Activated CD8-positive, alpha-beta memory T cell treated with anti-CD3 and anti-CD28 coated beads, Interleukin-2, amount 50 U/mL, for 4 hours (primary cell): ENCODE data around the gene CCDC82.

Experiments used
- DNase-seq: peaks from one replicate; pipeline ENCODE4 v3.0.0-alpha.2; 2020

Gene CCDC82

GRCh38 chr11:96358321-96358720 lies 31.4 kb downstream of the CCDC82 start:
- DNase-seq = no peak

- no peak for DNase-seq
Measured at GRCh38 chr11:96357794-96358193, 31.9 kb downstream of the CCDC82 start.

DNA sequence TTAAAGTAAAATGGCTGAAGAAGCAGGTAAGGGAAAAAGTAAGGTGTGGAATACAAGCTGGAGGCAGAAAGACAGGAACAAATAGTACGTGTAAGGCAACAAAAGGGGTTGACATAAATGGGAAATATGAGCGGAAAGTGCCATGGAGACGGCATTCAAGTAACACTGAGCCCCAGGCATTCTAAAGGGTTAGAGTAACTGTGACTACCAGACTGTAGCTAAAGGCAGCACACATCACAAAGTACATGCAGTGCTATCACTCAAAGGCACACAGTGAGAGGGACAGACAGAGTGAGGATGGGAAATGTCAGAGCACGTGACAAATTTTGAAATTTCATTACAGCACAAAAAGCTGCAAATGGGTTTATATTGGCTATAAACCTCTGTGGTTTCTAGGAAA lies 32.9 kb downstream of the CCDC82 start:
- no peak for DNase-seq

DNA sequence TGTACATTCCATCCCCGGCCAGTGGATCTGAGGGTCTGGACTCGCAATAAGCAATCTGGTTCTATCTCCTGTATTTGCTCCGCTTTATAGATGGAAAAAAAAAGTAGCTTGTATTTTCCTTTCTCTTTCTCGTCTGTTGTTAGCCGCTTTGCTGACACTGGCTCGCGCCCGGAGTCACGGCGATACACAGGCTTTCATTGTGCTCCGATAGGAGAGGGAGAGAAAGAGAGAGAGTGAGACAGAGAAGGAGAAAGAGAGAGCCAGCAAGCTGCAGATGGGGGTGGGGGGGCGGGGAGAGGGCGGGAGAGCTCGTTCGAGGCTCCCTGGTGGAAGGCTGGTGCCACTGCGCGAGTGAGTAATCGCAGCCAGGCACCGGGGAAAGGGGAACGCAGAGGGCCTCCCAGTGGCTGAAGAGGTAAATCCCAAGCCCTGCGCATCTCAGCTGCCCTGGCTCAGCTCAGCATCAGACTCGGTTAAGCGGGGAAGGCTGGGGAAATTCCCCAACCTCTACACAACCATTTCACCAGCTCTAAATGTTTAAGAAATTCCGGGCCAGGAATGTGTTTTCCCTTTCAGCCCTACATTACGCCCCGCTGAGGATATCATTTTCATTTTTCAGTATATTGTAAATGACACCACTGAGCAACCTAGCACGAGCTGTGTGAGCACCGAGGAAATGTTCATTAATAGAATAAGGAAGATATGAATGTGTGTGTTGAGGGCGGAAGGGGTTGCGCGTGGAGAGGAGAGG lies 46.6 kb downstream of the CCDC82 start, which contains the start of gene MAML2:
TSS of gene MAML2 (minus strand) at position 235 of the 751 bp plus-strand sequence. CDS start 1,300 bp downstream, outside the sequence.
- DNase-seq = peak; percentile 89

- no peak for DNase-seq
Measured at GRCh38 chr11:96342014-96342960, 47.4 kb downstream of the CCDC82 start.

DNA sequence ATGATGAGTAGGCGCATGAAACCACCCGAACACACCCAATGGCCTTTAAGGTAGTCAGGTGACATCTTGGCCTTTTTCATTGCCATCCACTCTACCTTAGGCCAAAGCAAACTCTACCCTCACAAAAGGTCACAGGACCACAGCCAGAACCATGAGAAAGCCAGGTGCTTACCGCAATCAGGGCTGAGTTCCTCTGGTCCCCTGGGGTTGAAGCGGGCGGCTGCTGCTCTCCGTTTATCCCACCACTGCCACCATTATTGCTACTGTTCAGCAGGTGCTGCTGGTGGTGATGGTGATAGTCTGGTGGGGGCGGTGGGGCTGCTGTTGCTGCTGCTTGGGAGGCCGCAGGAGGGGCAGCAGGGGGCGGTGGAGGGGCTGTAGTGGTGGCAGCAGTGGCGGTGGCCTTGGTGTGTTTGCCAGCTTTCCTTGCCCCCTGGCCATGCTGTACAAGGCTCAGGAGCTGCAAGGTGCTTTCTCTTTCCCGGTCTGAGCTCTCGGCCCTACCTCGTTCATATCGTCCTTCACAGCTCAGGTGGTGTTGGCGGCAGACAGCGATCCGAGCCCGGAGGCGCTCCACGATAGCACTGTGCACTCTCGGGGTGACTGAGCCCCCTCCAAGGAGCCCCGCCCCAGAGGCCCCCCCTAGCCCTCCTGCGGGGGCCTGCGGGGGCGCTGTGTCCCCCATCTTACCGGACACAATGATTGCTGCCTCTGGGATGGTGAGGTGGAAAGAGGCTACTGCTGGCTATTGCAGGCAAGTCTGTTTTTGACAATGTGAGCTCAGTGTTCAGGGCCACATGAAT lies 48.3 kb downstream of the CCDC82 start:
- peak; percentile 63 for DNase-seq

DNA sequence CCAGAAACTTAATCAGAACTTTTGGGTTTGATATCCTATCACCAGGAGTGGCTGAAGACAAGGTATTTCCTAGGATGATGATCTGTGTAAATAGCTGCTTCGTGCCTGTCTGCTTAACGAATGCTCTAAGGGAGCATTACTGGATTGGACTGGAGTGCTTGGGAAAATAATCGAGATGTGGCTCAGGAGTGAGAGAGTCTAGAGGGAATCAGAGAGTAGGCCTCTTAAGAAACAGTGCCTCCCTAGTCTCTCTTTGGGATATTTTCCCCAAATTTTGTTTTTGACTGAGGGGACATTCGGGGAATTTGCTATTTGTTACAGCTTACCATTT lies 49.2 kb downstream of the CCDC82 start:
- DNase-seq = no peak

- no peak for DNase-seq
Measured at GRCh38 chr11:96339706-96340554, 49.8 kb downstream of the CCDC82 start.

DNA sequence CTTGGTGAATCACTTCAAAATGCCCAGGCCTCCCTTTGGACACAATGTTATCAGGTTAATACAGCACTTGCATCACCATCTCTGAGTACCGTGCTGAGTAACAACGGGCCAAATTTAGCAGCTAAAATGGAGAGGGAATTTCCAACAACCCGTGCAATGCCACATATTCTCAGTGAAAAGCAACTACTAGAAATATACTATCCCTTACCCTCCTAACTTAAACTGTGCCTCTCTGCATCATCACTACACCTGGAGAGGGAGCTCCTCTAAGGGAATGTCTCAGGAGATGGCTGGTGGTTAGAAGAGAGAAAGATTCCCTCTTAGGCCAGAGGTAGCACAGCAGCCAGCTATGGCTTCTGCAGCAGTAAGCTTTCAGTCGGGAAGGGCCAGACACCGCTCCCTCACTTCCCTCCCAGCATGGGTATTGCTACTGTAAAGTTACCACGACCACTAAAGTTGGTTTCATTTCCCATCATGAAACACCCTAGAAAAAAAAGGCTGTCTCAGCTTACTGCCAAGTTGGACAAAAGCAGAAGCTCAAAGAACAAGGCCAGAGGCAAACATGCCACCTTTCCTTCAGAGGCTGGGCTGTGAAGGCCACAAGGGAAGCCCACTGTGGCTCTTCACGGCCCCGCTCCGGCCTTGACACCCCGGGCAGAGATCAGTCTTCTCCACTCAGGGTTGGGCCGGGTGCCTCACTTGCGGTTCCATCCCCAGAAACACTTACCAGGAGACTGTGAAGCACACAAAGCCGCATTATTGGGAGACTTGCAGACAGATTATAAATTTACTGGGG lies 50.6 kb downstream of the CCDC82 start:
- DNase-seq = peak; percentile 35

DNA sequence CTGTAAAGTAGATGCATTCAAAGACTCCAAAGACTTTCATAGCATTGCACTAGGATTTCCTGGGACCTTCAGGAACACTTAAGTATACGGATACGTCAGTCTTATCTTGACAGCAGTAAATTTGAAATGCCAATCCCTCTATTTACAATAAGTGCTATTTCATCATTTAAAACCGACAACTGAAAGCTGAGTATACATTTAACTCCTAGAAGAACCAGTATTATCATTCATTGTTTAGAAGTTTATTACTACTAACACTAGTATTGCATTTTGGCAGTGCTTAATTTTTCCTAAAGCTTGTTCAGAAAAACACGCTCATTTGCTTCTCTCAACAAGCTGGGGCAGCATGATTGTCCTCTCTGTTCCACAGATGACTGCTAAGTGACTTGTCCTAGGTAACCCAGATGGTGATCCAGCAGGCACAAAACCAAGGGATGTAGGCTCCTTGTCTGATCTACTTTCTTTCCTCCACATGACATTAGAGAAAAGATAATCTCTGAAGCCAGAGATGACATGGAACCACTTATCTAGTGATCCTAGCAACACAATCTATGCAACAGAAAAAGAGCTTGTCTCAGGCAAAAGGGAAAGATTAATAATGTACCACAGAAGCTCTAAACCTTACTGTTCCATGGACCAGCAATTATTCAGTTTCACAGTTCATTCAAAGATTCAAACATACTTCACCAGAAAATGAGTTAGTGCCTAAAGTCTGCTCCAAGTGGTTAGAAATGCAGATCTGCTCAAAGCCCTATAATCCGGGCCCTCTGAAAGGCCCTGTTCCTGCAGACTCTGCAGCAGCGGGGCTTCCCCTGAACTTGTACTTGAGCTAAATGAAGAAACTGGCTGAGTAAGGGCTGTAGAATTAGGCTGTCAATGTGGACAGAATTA lies 51.9 kb downstream of the CCDC82 start:
- DNase-seq = peak; percentile 27

GRCh38 chr11:96335388-96335787 lies 54.3 kb downstream of the CCDC82 start:
- no peak for DNase-seq

GRCh38 chr11:96334219-96334618 lies 55.5 kb downstream of the CCDC82 start:
- no peak for DNase-seq

DNA sequence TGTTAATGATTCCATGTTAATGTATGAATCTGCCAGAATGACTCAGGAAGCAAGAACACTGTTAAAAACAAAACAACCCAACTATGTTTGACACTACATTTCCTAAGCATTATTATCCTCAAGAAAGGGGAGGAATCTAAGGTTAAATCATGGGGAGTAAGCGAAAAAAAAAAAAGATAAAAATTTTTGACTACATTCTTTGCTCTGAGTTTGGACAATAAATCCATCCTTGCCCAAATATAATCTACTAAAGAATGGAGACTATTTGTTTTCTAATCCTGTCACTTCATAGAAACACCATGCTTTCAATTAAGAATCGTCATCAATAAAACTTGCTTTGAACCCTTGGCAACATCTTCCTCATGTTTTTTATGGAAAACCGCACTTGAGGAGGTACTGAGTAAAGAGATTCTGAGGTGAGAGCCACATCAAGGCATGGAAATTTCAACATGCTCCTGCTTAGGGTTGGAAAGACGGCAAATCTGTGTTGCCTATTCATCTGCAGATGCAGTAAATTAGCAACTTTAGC lies 56.5 kb downstream of the CCDC82 start:
- no peak for DNase-seq

DNA sequence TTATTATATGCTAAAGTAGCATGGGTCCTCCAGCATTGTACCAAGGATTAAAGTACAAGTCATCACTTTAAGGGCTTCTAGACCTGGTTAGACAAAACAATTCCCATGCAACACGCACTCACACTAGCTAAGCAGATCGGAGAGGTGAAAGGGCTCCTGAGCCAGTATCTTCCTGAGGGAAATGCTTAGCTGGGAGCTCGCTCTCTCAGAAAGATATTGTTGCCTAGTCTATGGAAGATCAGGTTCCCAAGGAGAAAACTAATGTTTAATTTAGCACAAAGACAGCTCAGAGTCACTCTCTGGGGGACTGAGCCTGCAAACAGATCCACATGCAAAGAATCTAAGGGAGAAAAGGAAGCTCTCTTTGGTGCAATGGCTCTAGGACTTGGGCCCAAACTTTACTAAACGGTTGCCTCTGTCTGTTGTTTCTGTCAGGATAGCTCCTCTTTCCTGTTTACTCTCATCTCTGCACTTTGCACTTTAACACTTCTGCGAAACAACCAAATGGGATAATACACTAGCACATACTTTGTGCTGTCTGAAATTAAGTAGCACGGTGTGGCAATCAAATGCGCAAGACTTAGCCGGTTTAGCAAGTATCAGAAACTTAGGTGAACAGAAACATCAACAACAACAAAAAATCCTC lies 57.5 kb downstream of the CCDC82 start:
- DNase-seq = no peak

DNA sequence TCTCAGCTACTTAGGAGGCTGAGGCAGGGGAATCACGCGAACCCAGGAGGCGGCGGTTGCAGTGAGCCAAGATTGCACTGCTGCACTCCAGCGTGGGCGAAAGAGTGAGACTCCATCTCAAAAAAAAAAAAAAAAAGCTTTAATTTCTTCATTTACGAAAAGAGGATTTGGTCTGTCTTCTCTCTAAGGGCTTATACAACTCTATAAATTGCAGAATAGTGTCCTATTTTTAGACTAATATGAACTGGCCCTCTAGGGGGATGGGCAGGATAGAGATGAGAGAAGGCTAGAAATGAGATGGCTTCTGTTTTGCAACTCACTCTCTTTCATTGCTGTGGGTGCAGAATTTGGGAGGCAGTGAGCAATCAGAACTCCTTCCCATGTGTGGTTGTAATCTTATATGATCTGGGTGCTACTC lies 58.0 kb downstream of the CCDC82 start:
- no peak for DNase-seq

DNA sequence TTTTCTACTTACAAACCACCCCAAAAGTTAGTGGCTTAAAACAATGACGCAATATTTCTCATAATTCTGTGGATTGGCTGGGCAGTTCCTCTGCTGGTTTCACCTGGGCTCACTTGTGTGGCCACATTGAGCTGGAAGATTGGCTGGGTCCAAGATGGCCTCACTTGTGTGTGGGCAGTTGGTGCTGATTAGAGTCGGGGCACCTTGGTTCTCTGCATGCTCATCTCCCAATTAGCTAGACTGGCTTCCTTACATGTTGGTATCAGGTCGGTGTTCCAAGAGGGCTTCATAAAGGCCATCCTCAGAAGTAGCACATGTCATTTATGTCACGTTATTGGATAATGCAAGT lies 59.2 kb downstream of the CCDC82 start:
- no peak for DNase-seq

- DNase-seq = no peak
Measured at GRCh38 chr11:96329855-96330510, 59.7 kb downstream of the CCDC82 start.

DNA sequence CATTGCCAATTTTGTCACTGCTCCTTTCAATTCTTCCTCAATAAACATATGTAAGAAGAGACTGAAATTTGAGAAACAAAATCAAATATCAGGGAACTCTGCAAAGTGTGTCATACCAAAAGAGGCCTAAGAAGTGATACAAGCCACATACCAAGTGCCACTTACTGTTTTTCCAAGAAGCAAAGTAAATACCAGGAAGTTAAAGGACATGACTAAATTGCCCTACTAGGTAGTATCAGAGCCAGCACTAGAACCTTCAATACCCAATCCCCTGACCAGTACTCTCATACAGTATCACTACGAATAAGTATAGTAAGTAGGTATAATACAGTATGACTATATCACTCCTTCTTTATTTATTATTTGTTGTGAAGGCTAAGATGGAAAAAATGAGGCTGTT lies 60.3 kb downstream of the CCDC82 start:
- no peak for DNase-seq
